Mammary epithelial cell (primary cell): ENCODE data around the gene ZNF48.

Experiments used
- CTCF ChIP-seq, 2 donors: IDR thresholded peaks in 1 of 2; conservative IDR thresholded peaks in 1 of 2; 2 replicates each; pipeline ENCODE4 v1.5.1; 2011 to 2012; ENCODE audit warnings: inconsistent platforms in 2 of 2, low read length in 2 of 2, mild to moderate bottlenecking in 2 of 2, control low read depth in 1 of 2, low read depth in 1 of 2; ENCODE audit not compliant: insufficient read depth in 1 of 2; ENCODE audit errors: extremely low read depth in 1 of 2
- EZH2 ChIP-seq: IDR thresholded peaks from 2 replicates; pipeline ENCODE4 v1.6.1; 2012; ENCODE audit warnings: low read length, inconsistent platforms, borderline replicate concordance

- TF ChIP-seq CTCF (conservative IDR thresholded peaks at IDR 0.05 in 1 of 2, IDR thresholded peaks at IDR 0.05 in 1 of 2; ENCODE audit: extremely low read depth in 1 of 2, insufficient read depth in 1 of 2, low read depth in 1 of 2, low read length in 2 of 2) (no peak), EZH2 (no peak)
Observed at GRCh38 chr16:30447512-30448226, 52.4 kb downstream of the ZNF48 start.
